ENCODE data around the gene RGL1.
"Not testable (repeated sequence)": the region's sequence is repeated elsewhere in the genome, so short reads cannot be mapped to it uniquely, and the experiment has no call there.

The RGL1 gene

DNA sequence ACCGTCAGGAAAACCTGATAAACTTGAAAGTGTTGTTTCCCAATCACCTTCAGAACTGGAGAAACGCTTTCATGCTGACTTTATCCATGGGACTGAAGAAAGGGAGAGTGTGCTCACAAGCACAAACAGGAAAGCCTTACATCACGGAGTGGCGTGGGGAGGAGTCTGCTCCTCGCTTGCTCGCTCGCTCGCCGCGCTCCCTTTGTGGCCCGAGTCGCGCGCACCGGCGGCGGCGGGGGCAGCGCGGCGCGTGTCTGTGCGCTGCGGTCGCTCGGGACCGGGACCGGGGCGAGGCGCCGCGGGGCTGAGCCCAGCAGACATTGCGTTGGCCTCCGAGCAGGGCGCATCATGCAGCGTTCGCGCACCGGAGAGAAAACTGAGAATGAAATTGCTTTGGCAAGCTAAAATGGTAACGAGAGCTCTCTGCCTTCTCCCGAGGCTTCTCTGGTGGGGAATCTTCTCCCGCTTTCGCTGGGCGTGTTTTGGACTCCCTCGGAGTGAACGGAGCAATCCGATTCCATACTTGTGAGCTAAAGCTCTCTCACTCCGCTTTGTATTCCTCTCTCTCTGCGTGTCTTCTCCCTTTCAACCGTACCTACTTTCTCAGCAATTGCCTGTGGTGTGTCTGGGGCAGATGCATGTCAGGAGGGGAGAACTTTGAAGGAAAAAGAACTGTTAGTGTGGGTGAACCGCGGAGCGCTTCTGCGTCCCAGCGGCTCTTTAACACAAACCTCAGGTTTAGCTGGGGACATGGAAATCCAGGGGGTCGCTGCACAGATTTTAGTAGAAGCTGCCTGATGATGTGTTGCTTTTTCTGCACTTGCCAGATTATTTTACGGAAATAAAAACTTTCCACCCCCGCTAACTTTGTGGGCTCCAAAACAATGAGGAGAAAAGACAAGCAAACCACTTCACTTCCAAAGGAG, at the start of gene RGL1:
Gene RGL1 (plus strand): TSS at position 205 of the 926 bp plus-strand sequence. CDS start 178 bp downstream, at position 383.
- no peak for DNase-seq (ENCODE audit: low spot score)

- no peak for DNase-seq (ENCODE audit: low spot score)
These were observed 48.6 kb upstream of the RGL1 start for GRCh38 chr1:183756326-183756725.

- DNase-seq (ENCODE audit: low spot score): no peak
These were observed 47.9 kb upstream of the RGL1 start for GRCh38 chr1:183757061-183757460.

DNA sequence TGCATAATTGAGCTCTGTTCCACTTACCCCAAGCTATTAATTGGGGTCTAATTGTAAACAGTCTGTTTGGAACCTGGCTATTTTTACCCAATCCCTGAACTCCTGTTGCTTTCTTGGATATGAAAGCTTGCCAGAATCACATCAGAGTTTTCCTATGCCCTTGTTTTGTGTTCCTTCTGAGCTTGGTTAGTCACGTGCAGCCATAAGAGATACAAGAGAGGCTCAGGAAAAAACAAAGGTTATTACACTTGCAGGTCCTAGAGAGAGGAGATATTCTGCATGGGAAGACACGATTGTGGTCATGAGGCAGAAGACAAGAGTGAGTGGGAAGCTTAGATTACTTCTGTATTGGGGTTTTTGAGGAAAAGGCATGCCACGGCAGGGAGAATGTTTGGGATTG, 46.0 kb upstream of the RGL1 start:
- no peak for DNase-seq (ENCODE audit: low spot score)

GRCh38 chr1:183760661-183761060, 44.3 kb upstream of the RGL1 start:
- DNase-seq (ENCODE audit: low spot score): no peak

DNA sequence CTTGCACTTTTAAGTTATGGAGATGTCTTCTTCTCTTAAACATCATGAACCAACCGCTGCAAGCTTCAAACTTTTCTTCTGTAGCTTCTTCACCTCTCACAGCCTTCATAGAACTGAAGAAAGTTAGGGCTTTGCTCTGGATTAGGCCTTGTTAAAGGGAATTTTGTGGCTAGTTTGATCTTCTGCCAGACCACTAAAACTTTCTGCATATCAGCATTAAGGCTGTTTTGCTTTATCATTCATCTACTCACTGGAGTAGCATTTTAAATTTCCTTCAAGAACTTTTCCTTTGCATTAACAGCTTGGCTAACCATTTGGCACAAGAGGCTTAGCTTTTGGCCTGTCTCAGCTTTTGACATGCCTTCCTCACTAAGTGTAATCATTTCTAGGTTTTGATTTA, 43.0 kb upstream of the RGL1 start:
- DNase-seq (ENCODE audit: low spot score): no peak

- DNase-seq (ENCODE audit: low spot score): not testable (repeated sequence)
These were observed 42.1 kb upstream of the RGL1 start for GRCh38 chr1:183762856-183763255.

DNA sequence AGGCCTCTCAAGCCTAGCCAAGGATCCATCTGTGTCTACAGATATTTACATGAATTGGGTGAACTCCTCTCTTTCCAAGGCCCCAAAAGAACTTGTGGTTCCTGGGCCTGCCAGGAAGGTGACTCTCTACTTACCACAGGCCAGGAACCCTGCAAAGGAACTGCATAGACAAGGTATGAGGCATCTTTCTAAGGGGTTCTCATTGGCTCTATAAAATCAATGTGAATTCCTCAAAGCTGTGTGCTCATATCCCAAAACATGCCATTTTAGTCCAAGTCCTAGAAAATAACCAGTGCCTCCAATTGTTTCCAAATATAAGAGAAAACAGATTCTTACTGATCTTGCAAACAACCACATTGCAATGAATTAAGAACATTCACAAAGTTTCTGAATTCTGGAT, 39.9 kb upstream of the RGL1 start:
- no peak for DNase-seq (ENCODE audit: low spot score)

GRCh38 chr1:183769956-183770815, 34.7 kb upstream of the RGL1 start:
- no peak for DNase-seq (ENCODE audit: low spot score)

DNA sequence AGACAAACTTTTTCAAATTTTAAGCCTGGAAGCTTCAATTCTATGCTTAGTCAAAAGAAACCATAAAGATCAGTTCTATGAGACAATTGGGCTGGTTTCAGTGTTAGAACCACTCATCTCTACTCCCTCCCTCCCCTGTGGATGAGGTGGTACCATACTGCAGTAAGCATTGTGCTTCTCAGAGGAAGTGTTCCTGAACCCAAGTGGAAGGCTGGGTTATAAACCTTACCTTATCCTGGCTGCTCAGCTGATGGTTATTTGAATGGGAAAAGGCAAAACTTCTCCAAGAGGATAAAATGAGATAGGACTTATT, 34.1 kb upstream of the RGL1 start:
- no peak for DNase-seq (ENCODE audit: low spot score)

- no peak for DNase-seq (ENCODE audit: low spot score)
These were observed 31.2 kb upstream of the RGL1 start for GRCh38 chr1:183773482-183774274.

GRCh38 chr1:183774938-183775337, 30.0 kb upstream of the RGL1 start:
- DNase-seq (ENCODE audit: low spot score): no peak

DNA sequence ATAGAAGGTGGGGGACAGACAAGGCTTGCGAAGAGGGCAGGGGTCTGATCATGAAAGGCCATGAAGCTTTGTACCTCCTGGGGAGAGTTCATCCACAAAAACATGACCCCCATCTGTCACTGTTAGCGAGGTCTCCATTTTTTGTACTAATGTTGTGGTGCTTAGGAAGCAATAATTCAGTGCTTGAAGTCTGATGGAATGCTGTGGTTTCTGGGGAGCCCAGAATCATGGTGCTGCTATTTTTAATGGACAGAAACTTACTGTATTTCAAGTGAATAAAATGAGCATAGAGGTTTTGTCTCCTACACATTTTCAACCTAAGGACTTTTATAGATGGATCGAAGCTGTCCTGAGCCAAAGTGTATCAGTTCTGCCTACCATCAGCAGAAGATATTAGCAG, 28.2 kb upstream of the RGL1 start:
- DNase-seq (ENCODE audit: low spot score): no peak

DNA sequence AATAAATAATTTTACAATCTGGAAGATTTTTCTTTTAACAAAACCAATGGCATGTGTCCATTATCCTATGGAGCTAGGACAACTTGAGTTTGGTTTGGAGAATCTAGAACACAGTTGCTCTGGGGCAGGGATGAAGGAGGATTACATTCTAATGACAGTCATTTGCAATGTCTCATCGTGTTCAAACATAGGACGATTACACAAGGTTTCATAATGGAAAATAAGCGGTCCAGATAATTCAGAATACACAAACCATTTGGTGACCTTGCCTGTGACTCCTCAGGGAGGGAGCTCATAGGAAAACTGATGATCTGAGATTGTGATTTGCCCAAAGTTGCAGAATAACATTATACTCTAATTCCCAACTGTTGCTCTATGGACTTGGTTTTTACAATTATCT, 27.6 kb upstream of the RGL1 start:
- DNase-seq (ENCODE audit: low spot score): no peak

GRCh38 chr1:183778045-183778444, 26.9 kb upstream of the RGL1 start:
- DNase-seq (ENCODE audit: low spot score): no peak

- DNase-seq (ENCODE audit: low spot score): no peak
These were observed 26.1 kb upstream of the RGL1 start for GRCh38 chr1:183778568-183779433.

DNA sequence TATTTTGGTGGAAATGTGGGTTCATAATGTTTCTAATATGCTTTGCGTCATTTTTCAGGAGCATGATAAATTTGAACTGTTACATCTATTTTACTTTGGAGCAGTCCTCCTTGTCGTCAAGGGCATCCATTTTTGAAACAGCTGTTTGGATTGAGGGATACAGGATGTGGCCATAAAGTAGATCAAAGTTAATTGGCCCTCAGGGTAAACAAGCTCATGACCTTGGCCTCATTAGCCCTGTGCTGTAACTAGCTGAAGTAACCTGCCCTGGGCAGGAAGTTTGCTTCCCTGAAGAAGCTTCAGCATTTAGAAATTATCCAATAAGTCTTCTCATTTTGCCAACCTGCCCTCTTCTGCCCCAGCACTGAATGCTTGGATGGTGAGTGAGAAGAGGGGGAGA, 24.8 kb upstream of the RGL1 start:
- no peak for DNase-seq (ENCODE audit: low spot score)

DNA sequence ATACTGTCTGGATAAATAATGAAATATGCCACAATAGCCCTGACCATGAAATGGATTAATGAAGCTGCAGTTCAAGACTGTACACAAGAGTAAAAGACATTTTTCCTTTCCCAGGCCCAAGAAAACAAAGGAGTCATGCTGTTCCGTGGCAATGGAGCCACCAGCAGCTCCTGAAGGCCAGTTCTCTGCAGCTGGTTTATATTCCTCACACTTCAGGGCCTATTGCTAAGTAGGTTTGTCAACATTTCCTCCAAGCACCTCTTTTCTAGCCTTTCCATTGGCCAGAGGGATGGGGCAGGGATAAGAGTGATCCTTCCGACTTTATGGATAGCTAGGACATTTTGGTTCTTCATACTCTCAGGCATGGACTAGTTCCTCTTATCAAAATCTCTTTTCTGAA, 24.2 kb upstream of the RGL1 start:
- DNase-seq (ENCODE audit: low spot score): no peak

GRCh38 chr1:183783342-183783741, 21.6 kb upstream of the RGL1 start:
- no peak for DNase-seq (ENCODE audit: low spot score)

DNA sequence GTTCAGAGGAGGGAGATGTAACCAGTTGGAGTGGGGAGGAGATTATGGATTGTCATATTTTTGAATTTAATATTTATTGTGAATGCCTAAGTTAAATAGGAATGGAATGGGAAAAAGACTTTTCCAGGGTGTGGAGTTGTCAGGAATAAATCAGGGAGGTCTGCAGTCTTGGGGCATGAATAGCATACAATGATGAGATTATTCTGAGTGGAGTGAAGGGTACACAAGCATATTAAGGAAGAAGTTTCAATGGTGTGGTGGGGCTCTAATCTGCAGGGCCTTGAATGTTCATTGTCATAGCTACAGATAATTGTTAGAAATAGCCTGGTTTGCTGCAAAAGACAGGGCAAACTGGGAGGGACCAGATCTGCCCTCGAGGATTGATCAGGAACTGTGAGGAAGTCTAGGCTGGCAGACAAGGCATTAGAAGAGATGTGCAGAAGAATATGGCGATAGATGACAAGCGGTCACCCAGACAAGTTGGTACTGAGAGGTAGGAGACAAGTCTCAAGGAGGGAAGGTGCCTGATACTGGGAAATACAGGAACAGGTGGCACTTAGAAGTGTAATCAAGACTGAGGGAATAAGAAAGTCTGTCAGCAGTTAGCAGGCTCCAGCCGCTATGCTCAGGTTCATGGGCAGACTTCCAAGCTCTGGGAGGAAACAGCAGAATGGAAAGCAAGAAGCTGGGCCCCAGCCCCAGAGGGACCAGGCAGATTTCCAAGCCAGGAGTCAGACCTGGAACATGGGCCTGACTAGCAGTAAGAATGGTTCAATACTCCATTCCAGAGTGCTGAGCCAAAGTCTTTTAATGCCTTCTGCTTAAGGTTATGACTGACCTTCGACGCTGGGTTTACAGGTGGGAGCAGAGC, 20.9 kb upstream of the RGL1 start:
- DNase-seq (ENCODE audit: low spot score): no peak
